MM.1S (cell line): ENCODE data around the gene NRXN3.

ENCODE experiments used
- DNase-seq: peaks from one replicate; pipeline ENCODE4 v3.0.0-alpha.2; 2015
- H2AFZ ChIP-seq: fragments of 300-600 bp; sonication (generic); 2 replicates; pipeline ENCODE4 v1.6.0; 2016; ENCODE audit warnings: antibody characterized with exemption, low read length
- H3F3A ChIP-seq: fragments of 300-600 bp; sonication (generic); 2 replicates; pipeline ENCODE4 v1.6.1; 2016; ENCODE audit warnings: mild to moderate bottlenecking, antibody characterized with exemption, low read length, moderate library complexity, mixed read lengths; ENCODE audit not compliant: insufficient read depth
- H3K27ac ChIP-seq: fragments of 300-600 bp; sonication (generic); 2 replicates; pipeline ENCODE4 v1.5.1; 2016; ENCODE audit warnings: mild to moderate bottlenecking, low read length
- H3K27me3 ChIP-seq: fragments of 300-600 bp; sonication (generic); replicated peaks from 2 replicates; pipeline ENCODE4 v1.6.0; 2016; ENCODE audit warnings: low read length; ENCODE audit not compliant: insufficient read depth
- H3K36me3 ChIP-seq: fragments of 300-600 bp; sonication (generic); replicated peaks from 2 replicates; pipeline ENCODE4 v1.6.1; 2016; ENCODE audit warnings: mild to moderate bottlenecking, low read length, mixed read lengths; ENCODE audit not compliant: insufficient read depth
- H3K4me1 ChIP-seq: fragments of 300-600 bp; sonication (generic); 2 replicates; pipeline ENCODE4 v1.6.1; 2016; ENCODE audit warnings: low read length, mixed read lengths
- H3K4me2 ChIP-seq: fragments of 300-600 bp; sonication (generic); 2 replicates; pipeline ENCODE4 v1.6.0; 2016; ENCODE audit warnings: low read depth, low read length
- H3K4me3 ChIP-seq: fragments of 300-600 bp; sonication (generic); 2 replicates; pipeline ENCODE4 v1.5.1; 2016; ENCODE audit warnings: low read length, mixed read lengths
- H3K79me2 ChIP-seq: fragments of 300-600 bp; sonication (generic); 2 replicates; pipeline ENCODE4 v1.6.1; 2016; ENCODE audit warnings: mixed run types, low read length, mixed read lengths
- H3K9ac ChIP-seq: fragments of 300-600 bp; sonication (generic); 2 replicates; pipeline ENCODE4 v1.6.1; 2016; ENCODE audit warnings: low read length, mixed read lengths
- H3K9me2 ChIP-seq: fragments of 300-600 bp; sonication (generic); replicated peaks from 2 replicates; pipeline ENCODE4 v1.6.1; 2016; ENCODE audit warnings: mild to moderate bottlenecking, low read length, mixed read lengths; ENCODE audit not compliant: insufficient read depth
- H3K9me3 ChIP-seq: fragments of 300-600 bp; sonication (generic); replicated peaks from 2 replicates; pipeline ENCODE4 v1.6.1; 2016; ENCODE audit warnings: mild to moderate bottlenecking, low read length, mixed read lengths; ENCODE audit not compliant: insufficient read depth
- H4K20me1 ChIP-seq: fragments of 300-600 bp; sonication (generic); 2 replicates; pipeline ENCODE4 v1.6.1; 2016; ENCODE audit warnings: mild to moderate bottlenecking, low read length, moderate library complexity, mixed read lengths; ENCODE audit not compliant: insufficient read depth
- EZH2 ChIP-seq: fragments of 300-600 bp; sonication (generic); optimal IDR thresholded peaks from 2 replicates; pipeline ENCODE3; 2017; ENCODE audit warnings: low read depth, mild to moderate bottlenecking, antibody characterized with exemption, low read length, mixed read lengths
- EZH2phosphoT487 ChIP-seq: fragments of 300-600 bp; sonication (generic); IDR thresholded peaks from 2 replicates; pipeline ENCODE4 v1.6.1; 2018; ENCODE audit warnings: antibody characterized with exemption, low read length
- TF ChIP-seq, protein P1 (sequence below): fragments of 300-600 bp; sonication (generic); IDR thresholded peaks from 2 replicates; pipeline ENCODE4 v1.5.1; 2016; ENCODE audit warnings: antibody characterized with exemption, low read length, mixed read lengths

Gene NRXN3

DNA sequence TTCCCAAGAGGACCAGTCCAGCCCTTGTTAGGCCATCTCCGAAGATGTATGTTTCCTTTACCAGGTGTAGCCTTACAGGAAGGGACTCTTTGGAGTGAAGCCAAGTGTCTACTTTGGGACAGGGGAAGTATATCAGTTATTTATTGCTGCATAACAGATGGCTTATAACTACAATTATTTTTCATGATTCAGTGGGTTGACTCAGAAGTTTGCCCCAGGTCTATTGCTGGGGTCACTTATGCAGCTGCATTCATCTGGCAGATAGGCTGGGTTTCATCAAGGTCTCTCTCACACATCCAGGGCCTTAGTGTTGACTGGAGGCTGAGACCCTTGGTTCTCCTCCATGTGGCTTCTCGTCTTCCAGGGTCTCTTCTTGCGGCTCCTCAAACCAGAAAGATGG, 170.1 kb downstream of the NRXN3 start:
- H3K27me3 ChIP-seq, result no peaks in the 10 kb centered on the region
- H3K9me3 ChIP-seq, result no peaks in the 10 kb centered on the region
- no peak overlapping the region for H3K4me3 ChIP-seq
- no peak for TF ChIP-seq EZH2phosphoT487
- TF ChIP-seq, protein P1, sequence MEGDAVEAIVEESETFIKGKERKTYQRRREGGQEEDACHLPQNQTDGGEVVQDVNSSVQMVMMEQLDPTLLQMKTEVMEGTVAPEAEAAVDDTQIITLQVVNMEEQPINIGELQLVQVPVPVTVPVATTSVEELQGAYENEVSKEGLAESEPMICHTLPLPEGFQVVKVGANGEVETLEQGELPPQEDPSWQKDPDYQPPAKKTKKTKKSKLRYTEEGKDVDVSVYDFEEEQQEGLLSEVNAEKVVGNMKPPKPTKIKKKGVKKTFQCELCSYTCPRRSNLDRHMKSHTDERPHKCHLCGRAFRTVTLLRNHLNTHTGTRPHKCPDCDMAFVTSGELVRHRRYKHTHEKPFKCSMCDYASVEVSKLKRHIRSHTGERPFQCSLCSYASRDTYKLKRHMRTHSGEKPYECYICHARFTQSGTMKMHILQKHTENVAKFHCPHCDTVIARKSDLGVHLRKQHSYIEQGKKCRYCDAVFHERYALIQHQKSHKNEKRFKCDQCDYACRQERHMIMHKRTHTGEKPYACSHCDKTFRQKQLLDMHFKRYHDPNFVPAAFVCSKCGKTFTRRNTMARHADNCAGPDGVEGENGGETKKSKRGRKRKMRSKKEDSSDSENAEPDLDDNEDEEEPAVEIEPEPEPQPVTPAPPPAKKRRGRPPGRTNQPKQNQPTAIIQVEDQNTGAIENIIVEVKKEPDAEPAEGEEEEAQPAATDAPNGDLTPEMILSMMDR, result no peak
- TF ChIP-seq EZH2, result no peak
- H3K27ac ChIP-seq, result no peak overlapping the region
- no peaks in the 10 kb centered on the region for H3F3A ChIP-seq
- no peaks in the 10 kb centered on the region for H4K20me1 ChIP-seq
- H3K9me2 ChIP-seq, result no peaks in the 10 kb centered on the region
- DNase-seq, result no peak
- H2AFZ ChIP-seq, result no peak overlapping the region
- H3K4me1 ChIP-seq, result no peaks in the 10 kb centered on the region
- no peaks in the 10 kb centered on the region for H3K36me3 ChIP-seq
- no peak overlapping the region for H3K9ac ChIP-seq
- no peak overlapping the region for H3K4me2 ChIP-seq
- no peaks in the 10 kb centered on the region for H3K79me2 ChIP-seq

GRCh38 chr14:78341827-78342389, 171.7 kb downstream of the NRXN3 start:
- Histone ChIP-seq H3K9ac (no peak overlapping the region), H3K9me2 (no peaks in the 10 kb centered on the region), H3K4me3 (no peak overlapping the region), H4K20me1 (no peaks in the 10 kb centered on the region), H3K36me3 (no peaks in the 10 kb centered on the region), H3K27ac (no peak overlapping the region), H3K79me2 (no peaks in the 10 kb centered on the region), H3K4me1 (no peaks in the 10 kb centered on the region), H2AFZ (no peak overlapping the region), H3F3A (no peaks in the 10 kb centered on the region), H3K9me3 (no peaks in the 10 kb centered on the region), H3K4me2 (no peak overlapping the region), H3K27me3 (no peaks in the 10 kb centered on the region)
- TF ChIP-seq EZH2phosphoT487, result no peak
- TF ChIP-seq EZH2, result no peak
- TF ChIP-seq, protein P1, result no peak
- DNase-seq, result no peak

DNA sequence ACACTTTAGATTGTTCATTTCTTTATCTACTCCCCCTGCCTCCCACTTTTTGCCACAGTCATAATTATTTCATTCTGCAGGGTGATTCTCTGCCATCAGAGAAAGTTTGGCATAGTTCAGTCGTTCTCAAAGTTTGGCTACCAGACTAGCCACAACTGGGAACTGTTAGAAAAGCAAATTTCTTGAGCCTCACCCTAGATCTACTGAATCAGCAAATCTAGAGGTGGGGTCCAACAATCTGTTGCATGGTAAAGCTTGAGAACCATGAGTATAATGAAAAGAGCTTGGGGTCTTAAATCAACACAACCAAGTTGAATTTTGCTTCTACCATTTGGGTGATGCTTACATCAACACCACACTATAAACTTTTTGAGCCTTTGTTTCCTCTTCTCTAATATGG, 172.7 kb downstream of the NRXN3 start:
- H3K4me2 ChIP-seq, result no peak overlapping the region
- no peaks in the 10 kb centered on the region for H3K79me2 ChIP-seq
- H3K4me1 ChIP-seq, result no peaks in the 10 kb centered on the region
- H3K9ac ChIP-seq, result no peak overlapping the region
- no peaks in the 10 kb centered on the region for H3K9me3 ChIP-seq
- H3K27me3 ChIP-seq, result no peaks in the 10 kb centered on the region
- H2AFZ ChIP-seq, result no peak overlapping the region
- no peak overlapping the region for H3K4me3 ChIP-seq
- no peaks in the 10 kb centered on the region for H4K20me1 ChIP-seq
- no peak overlapping the region for H3K27ac ChIP-seq
- no peaks in the 10 kb centered on the region for H3F3A ChIP-seq
- H3K9me2 ChIP-seq, result no peaks in the 10 kb centered on the region
- TF ChIP-seq EZH2phosphoT487 (no peak), EZH2 (no peak)
- TF ChIP-seq, protein P1, result no peak
- no peaks in the 10 kb centered on the region for H3K36me3 ChIP-seq
- no peak for DNase-seq
